Prostate gland (tissue), 2 donors: ENCODE data around the gene SHKBP1.

Source experiments
- POLR2A ChIP-seq: fragments of 450-650 bp; IDR thresholded peaks from one replicate; pipeline ENCODE4 v1.6.1; 2016; ENCODE audit warnings: antibody characterized with exemption, mild to moderate bottlenecking
- POLR2AphosphoS5 ChIP-seq: sonication (generic); formaldehyde crosslinking; IDR thresholded peaks from one replicate; pipeline ENCODE4 v1.6.1; 2017; ENCODE audit warnings: antibody characterized with exemption
- TF ChIP-seq, protein P1 (sequence below), 4 experiments: fragments of 200-600 bp in 2 of 4; fragments of 450-650 bp in 2 of 4; sonication (generic) in 2 of 4; IDR thresholded peaks; 1 replicate in 3 of 4; 2 replicates in 1 of 4; pipeline ENCODE4 v1.5.1; 2016 to 2019; ENCODE audit warnings: antibody characterized with exemption in 4 of 4, mild to moderate bottlenecking in 2 of 4, moderate library complexity in 2 of 4

DNA sequence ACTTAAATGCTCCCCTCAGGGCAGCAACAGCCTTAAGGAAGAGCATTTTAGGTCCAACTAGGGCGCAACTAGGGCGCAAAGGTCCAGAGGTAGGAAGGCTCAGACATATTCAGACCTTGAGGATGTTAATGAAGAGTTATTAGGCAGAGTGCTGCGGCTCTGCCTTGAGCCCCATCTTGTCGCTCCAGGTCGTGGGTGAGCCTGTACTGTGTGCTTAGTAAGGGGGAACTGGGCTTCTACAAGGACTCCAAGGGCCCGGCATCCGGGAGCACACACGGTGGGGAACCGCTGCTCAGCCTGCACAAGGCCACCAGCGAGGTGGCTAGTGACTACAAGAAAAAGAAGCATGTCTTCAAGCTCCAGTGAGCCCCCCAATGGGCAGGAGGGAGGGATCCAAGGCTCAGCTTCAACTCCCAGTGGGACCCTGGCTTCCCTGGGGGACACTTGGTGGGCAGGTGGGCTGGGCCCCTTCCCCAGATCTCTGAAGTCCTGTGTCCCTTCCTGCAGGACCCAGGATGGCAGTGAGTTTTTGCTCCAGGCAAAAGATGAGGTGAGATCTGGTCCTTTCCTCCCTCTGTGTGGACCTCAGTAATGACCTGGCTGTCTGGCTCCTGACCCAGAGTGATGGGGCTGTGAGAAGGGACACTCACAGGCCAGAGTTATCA lies 4.7 kb upstream of the SHKBP1 start:
- TF ChIP-seq, protein P1, sequence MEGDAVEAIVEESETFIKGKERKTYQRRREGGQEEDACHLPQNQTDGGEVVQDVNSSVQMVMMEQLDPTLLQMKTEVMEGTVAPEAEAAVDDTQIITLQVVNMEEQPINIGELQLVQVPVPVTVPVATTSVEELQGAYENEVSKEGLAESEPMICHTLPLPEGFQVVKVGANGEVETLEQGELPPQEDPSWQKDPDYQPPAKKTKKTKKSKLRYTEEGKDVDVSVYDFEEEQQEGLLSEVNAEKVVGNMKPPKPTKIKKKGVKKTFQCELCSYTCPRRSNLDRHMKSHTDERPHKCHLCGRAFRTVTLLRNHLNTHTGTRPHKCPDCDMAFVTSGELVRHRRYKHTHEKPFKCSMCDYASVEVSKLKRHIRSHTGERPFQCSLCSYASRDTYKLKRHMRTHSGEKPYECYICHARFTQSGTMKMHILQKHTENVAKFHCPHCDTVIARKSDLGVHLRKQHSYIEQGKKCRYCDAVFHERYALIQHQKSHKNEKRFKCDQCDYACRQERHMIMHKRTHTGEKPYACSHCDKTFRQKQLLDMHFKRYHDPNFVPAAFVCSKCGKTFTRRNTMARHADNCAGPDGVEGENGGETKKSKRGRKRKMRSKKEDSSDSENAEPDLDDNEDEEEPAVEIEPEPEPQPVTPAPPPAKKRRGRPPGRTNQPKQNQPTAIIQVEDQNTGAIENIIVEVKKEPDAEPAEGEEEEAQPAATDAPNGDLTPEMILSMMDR (IDR thresholded peaks at IDR 0.05) = no peak
- TF ChIP-seq POLR2A = no peak
- no peak for TF ChIP-seq POLR2AphosphoS5
